Stimulated activated CD8-positive, alpha-beta memory T cell treated with anti-CD3 and anti-CD28 coated beads, Interleukin-7, amount 100 ng/mL, for 24 hours (primary cell): ENCODE results near the gene CDH16.
A peak's percentile ranks its signal among the peaks of the same experiment; 100 is the strongest.
"Not testable (repeated sequence)": the region's sequence is repeated elsewhere in the genome, so short reads cannot be mapped to it uniquely, and the experiment has no call there.

Source experiments
- DNase-seq: peaks from one replicate; pipeline ENCODE4 v3.0.0-alpha.2; 2020; ENCODE audit warnings: low read depth

Gene CDH16

GRCh38 chr16:66918803-66919568 is at the start of gene CDH16:
TSS of gene CDH16 (minus strand) at chr16:66918885. CDS start at chr16:66918065, 820 bp downstream.
- DNase-seq = no peak

- no peak for DNase-seq
These were observed 45.4 kb upstream of the CDH16 start for GRCh38 chr16:66964049-66964448.

- no peak for DNase-seq
These were observed 43.2 kb upstream of the CDH16 start for GRCh38 chr16:66961914-66962313.

GRCh38 chr16:66961065-66961744 is 42.5 kb upstream of the CDH16 start, which contains the start of gene CES3:
TSS of gene CES3 (plus strand) at chr16:66961266. CDS start at chr16:66961308, 42 bp downstream.
- DNase-seq = peak; percentile 26

DNA sequence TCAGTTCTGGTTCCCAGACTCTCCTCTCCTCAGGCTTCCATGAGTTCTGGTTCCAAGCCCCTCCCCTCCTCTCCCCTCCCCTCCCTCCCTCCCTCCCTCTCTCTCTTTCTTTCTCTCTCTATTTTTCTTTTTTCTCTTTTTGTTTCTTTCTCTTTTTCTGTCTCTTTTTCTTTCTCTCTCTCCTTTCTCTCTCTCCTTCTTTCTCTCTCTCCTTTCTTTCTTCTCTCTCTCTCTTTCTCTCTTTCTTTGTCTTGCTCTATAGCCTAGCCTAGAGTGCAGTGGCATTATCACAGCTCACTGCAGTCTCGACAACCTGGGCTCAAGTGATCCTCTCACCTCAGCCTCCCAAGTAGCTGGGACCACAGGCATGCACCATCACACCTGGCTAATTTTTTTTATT is 41.6 kb upstream of the CDH16 start:
- no peak for DNase-seq

GRCh38 chr16:66959704-66960161 is 41.0 kb upstream of the CDH16 start:
- no peak for DNase-seq

- no peak for DNase-seq
These were observed 40.4 kb upstream of the CDH16 start for GRCh38 chr16:66958857-66959703.

DNA sequence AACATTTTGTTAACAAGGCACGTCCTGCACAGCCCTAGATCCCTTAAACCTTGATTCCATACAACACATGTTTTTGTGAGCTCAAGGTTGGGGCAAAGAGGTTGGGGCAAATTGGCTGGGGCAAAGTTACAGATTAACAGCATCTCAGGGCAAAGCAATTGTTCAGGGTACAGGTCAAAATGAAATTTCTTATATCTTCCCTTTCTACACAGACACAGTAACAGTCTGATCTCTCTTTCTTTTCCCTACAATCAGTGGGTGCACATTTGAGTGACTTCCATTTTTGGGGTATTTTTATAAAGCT is 37.4 kb upstream of the CDH16 start:
- not testable (repeated sequence) for DNase-seq

GRCh38 chr16:66955363-66956153 is 36.9 kb upstream of the CDH16 start:
- DNase-seq = not testable (repeated sequence)

DNA sequence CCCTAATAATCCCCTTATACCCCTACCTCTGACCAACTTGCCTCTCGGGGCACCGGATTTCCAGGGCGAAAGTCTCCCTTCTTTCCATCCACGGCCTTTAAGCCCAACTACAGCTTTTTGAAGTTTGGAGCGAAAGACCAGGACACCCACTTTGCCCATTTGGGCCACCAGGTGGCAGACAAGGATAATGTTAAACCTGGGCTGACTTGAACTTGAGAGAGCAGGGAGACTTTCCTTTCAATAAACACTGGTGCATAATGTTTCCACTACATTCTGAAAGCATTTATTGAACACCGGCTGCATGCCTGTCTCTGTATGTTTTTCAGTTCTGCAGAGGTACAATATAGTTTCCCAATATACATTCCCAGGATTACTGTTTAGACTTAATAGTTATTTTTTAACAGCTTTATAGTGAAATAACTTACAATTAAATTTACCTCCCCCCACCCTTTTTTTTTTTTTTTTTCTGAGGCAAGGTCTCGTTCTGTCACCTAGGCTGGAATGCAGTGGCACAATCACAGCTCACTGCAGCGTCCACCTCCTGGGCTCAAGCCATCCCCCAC is 35.5 kb upstream of the CDH16 start:
- peak; percentile 61 for DNase-seq

DNA sequence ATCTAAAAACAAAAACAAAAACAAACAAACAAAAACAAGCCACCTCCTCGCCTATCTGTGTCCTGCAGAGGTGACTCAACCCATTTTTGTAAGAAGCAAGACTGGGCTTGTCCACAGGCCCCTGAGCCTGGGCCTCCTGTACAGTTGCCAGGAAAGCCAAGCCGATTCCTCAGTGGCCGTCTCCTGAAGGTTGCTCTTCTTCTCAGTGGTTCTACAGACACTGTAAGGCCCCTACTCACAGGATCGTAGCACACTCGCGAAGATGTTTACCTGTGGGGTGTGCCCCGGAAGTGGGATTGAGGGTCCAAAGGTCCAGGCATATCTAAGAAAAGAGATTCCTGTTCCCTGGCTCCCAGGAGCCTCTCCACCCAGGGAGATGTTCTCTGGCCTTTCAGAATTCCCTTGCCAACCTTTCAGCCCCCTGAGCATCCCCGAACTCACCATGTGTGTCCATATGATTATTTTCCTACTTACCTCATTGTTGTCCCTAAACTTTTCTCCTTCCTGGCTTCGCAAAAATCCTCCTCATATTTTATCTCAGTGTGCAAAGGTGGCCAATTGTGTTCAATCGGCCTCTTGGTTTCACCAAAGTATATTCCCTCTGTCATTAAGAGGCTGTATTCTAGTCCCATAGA is 34.9 kb upstream of the CDH16 start:
- no peak for DNase-seq

- DNase-seq = no peak
These were observed 33.9 kb upstream of the CDH16 start for GRCh38 chr16:66952430-66953110.

- DNase-seq = no peak
These were observed 32.5 kb upstream of the CDH16 start for GRCh38 chr16:66950971-66951790.

DNA sequence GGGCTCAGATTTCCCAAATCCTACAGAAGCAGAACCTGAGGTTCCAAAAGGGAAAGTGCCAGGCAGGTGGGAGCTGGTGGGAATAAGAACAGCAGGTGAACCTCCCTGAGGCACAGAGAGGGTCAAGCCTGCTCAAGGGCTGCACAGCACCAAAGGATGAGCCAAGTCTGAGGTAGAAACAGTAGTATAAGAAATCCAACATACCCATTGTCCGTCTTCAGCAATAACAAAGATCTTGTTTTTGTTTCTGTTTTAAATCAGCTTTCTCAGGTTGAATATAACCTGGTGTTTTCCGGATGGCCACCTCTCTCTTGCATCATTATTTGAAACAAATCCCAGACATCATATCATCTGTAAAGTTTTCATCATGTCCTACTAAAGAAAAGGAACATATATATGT is 31.8 kb upstream of the CDH16 start:
- DNase-seq = no peak

DNA sequence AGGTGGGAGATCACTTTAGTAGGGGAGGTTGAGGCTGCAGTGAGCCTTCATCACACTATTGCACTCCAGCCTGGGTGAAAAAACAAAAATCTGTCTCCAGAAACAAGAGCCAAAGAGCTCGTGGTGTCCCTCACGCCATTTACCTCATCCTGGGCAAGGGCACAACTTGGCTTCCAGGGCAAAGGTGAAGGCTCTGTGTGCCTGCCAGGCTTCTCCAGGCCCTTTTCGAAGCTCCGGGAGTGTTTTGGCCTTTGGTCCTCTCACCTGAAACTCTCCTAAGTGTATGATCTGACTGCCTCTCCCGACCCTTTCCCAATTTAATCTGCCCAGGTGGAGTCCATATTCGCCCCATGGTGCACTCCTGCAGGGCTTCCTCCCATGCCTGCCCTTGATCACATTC is 30.8 kb upstream of the CDH16 start:
- no peak for DNase-seq

DNA sequence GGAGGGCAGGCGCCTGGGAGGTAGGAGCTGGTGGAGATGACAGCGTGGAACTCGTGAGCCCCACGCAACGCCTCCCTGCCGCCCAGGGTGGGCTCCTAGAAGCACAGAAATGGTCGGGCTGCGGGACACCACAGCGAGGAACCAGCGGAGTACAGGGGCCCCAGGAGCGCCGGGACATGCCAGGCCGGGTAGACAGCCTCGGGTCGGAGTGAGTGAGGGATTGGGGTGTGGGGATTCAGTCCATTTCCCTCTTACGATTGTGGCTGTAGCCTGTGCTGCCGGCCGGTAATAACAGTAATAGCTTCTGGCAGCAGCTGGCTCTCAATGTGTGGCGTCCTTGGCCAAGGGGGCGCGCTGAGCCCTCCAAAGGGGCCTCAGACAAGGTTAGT is 30.1 kb upstream of the CDH16 start:
- no peak for DNase-seq

DNA sequence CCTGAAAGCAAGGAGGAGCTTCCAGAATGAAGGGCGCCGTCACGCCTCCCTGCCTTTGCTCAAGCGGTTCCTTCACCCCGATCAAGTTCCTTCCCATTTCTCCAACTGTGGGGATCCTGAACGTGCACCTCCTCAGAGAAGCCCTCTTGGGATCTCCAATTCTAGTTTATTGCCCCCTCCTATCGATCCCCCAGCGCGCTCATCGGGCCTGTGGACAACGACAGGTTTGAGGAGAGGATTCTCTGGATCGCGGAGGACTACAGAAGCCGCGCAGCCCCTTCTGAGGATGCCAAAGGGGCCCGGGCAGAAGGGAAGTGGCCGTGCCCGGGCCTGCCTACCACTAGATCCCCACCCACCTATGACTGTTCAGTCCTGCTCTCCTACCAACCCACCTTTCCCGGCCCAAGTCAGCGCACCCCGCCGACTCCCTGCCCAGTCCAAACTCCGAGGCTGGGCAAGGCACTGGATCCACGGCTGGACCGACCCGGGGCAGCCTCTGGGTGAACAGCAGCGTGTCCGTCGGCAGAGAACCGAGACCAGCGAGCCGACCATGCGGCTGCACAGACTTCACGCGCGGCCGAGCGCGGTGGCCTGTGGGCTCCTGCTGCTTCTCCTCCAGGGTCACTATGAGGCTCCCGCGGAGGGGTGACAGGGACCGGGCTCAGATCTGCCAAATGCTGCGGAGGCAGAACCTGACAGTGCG is 29.6 kb upstream of the CDH16 start:
- no peak for DNase-seq

- DNase-seq = peak; percentile 68
These were observed 28.8 kb upstream of the CDH16 start for GRCh38 chr16:66947302-66948065.
